Mesenchymal stem cell (in vitro differentiated cells and primary cell): Measurements from ENCODE around the gene BMAL1.

Source experiments
- DNase-seq: peaks from one replicate; pipeline ENCODE4 v3.0.0-alpha.2; 2013
- H2AFZ ChIP-seq: one replicate; pipeline ENCODE4 v1.6.1; 2013; ENCODE audit warnings: low read depth, mild to moderate bottlenecking, control low read depth, inconsistent platforms, low read length, moderate library complexity
- H2AK5ac ChIP-seq: 2 replicates; pipeline ENCODE4 v1.6.1; 2013; ENCODE audit warnings: low read length, moderate library complexity, mild to moderate bottlenecking, inconsistent platforms; ENCODE audit not compliant: severe bottlenecking
- H2BK120ac ChIP-seq: one replicate; pipeline ENCODE4 v1.6.1; 2013; ENCODE audit warnings: low read depth, mild to moderate bottlenecking, inconsistent platforms, low read length, moderate library complexity
- H2BK12ac ChIP-seq, 2 experiments: one replicate each; pipeline ENCODE4 v1.6.1; 2013; ENCODE audit warnings: inconsistent platforms in 2 of 2, low read length in 2 of 2, mild to moderate bottlenecking in 2 of 2, moderate library complexity in 2 of 2, control low read depth in 1 of 2
- H2BK15ac ChIP-seq: one replicate; pipeline ENCODE4 v1.6.1; 2013; ENCODE audit warnings: mild to moderate bottlenecking, low read depth, inconsistent platforms; ENCODE audit not compliant: poor library complexity, severe bottlenecking
- H2BK5ac ChIP-seq: 2 replicates; pipeline ENCODE4 v1.6.1; 2013; ENCODE audit warnings: low read depth, mild to moderate bottlenecking, low read length, control low read depth, inconsistent platforms; ENCODE audit not compliant: poor library complexity, severe bottlenecking
- H3K14ac ChIP-seq, 2 experiments: one replicate each; pipeline ENCODE4 v1.6.1; 2013; ENCODE audit warnings: inconsistent platforms in 2 of 2, low read length in 2 of 2, control low read depth in 1 of 2, mild to moderate bottlenecking in 1 of 2, moderate library complexity in 1 of 2
- H3K18ac ChIP-seq, 2 experiments: one replicate each; pipeline ENCODE4 v1.6.1; 2013; ENCODE audit warnings: inconsistent platforms in 2 of 2, low read length in 2 of 2, control low read depth in 1 of 2, low read depth in 1 of 2, mild to moderate bottlenecking in 1 of 2
- H3K23ac ChIP-seq, 2 experiments: one replicate each; pipeline ENCODE4 v1.6.1; 2013; ENCODE audit warnings: inconsistent platforms in 2 of 2, low read length in 2 of 2, mild to moderate bottlenecking in 2 of 2, moderate library complexity in 2 of 2, control low read depth in 1 of 2
- H3K27ac ChIP-seq: 2 replicates; pipeline ENCODE4 v1.5.1; 2013; ENCODE audit warnings: mild to moderate bottlenecking, moderate library complexity, low read length, control low read depth, inconsistent platforms; ENCODE audit not compliant: poor library complexity, severe bottlenecking
- H3K27me3 ChIP-seq, 2 experiments: 2 replicates each; pipeline versions ENCODE4 v1.6.1 to v1.7.0; 2013; ENCODE audit warnings: low read length in 2 of 2, mild to moderate bottlenecking in 2 of 2, moderate library complexity in 2 of 2, control low read depth in 1 of 2, inconsistent platforms in 1 of 2; ENCODE audit not compliant: control insufficient read depth in 1 of 2, insufficient read depth in 1 of 2
- H3K36me3 ChIP-seq, 2 experiments: 2 replicates each; pipeline versions ENCODE4 v1.6.1 to v1.7.0; 2013; ENCODE audit warnings: low read length in 2 of 2, control low read depth in 1 of 2, inconsistent platforms in 1 of 2, low read depth in 1 of 2, mild to moderate bottlenecking in 1 of 2; ENCODE audit not compliant: insufficient read depth in 2 of 2, control insufficient read depth in 1 of 2
- H3K4ac ChIP-seq, 2 experiments: one replicate each; pipeline ENCODE4 v1.6.1; 2013; ENCODE audit warnings: inconsistent platforms in 2 of 2, low read length in 2 of 2, mild to moderate bottlenecking in 2 of 2, moderate library complexity in 2 of 2, control low read depth in 1 of 2, low read depth in 1 of 2
- H3K4me1 ChIP-seq: 2 replicates; pipeline ENCODE4 v1.6.1; 2013; ENCODE audit warnings: low read depth, low read length, control low read depth; ENCODE audit not compliant: control insufficient read depth, insufficient read depth
- H3K4me2 ChIP-seq: 2 replicates; pipeline ENCODE4 v1.6.1; 2013; ENCODE audit warnings: low read length, mild to moderate bottlenecking, inconsistent platforms; ENCODE audit not compliant: poor library complexity, severe bottlenecking
- H3K4me3 ChIP-seq, 2 experiments: 2 replicates each; pipeline versions ENCODE4 v1.5.1 to v1.7.0; 2013; ENCODE audit warnings: low read length in 2 of 2, mild to moderate bottlenecking in 2 of 2, control low read depth in 1 of 2, low read depth in 1 of 2; ENCODE audit not compliant: insufficient read depth in 1 of 2
- H3K79me1 ChIP-seq: replicated peaks from 2 replicates; pipeline ENCODE4 v1.6.1; 2013; ENCODE audit warnings: mild to moderate bottlenecking, control low read depth, low read length, inconsistent platforms; ENCODE audit not compliant: poor library complexity, severe bottlenecking
- H3K9ac ChIP-seq: 2 replicates; pipeline ENCODE4 v1.7.0; 2013; ENCODE audit warnings: mild to moderate bottlenecking, low read length, moderate library complexity
- H3K9me3 ChIP-seq: 2 replicates; pipeline ENCODE4 v1.7.0; 2013; ENCODE audit warnings: mild to moderate bottlenecking, low read length; ENCODE audit not compliant: control insufficient read depth
- H4K8ac ChIP-seq: one replicate; pipeline ENCODE4 v1.6.1; 2013; ENCODE audit warnings: inconsistent platforms, mild to moderate bottlenecking, low read length, moderate library complexity
- H4K91ac ChIP-seq: one replicate; pipeline ENCODE4 v1.6.1; 2013; ENCODE audit warnings: mild to moderate bottlenecking, low read length, inconsistent platforms
- WGBS: methylation state at CpG from one replicate; pipeline ENCODE4 v1.1.7; 2013; ENCODE audit warnings: mixed read lengths; 5-methylcytosine and 5-hydroxymethylcytosine counted together

Gene BMAL1

GRCh38 chr11:13321431-13321830 is 43.8 kb downstream of the BMAL1 start:
- H3K27me3 ChIP-seq: no peaks in the 10 kb centered on the region
- no peak overlapping the region for H2AK5ac ChIP-seq
- H3K4ac ChIP-seq: no peak overlapping the region
- H3K79me1 ChIP-seq: peaks cover 32% of the 10 kb centered on the region
- no peak overlapping the region for H3K4me2 ChIP-seq
- H3K9ac ChIP-seq: no peak overlapping the region
- H2AFZ ChIP-seq: no peak overlapping the region
- H3K9me3 ChIP-seq: no peaks in the 10 kb centered on the region
- 65% methylated on average over 2 of the region's 2 CpGs for WGBS
- no peak overlapping the region for H3K27ac ChIP-seq
- H2BK12ac ChIP-seq: no peak overlapping the region
- DNase-seq: no peak
- H3K4me3 ChIP-seq: no peak overlapping the region
- no peak overlapping the region for H2BK15ac ChIP-seq
- no peak overlapping the region for H3K23ac ChIP-seq
- H2BK5ac ChIP-seq: no peak overlapping the region
- no peak overlapping the region for H4K91ac ChIP-seq
- no peak overlapping the region for H2BK120ac ChIP-seq
- H3K4me1 ChIP-seq: peaks cover 7% of the 10 kb centered on the region
- no peak overlapping the region for H3K14ac ChIP-seq
- peaks cover 0 to 3% of the 10 kb centered on the region in 2 experiments for H3K36me3 ChIP-seq
- no peak overlapping the region for H4K8ac ChIP-seq
- no peak overlapping the region for H3K18ac ChIP-seq

- Histone ChIP-seq H4K91ac (no peak overlapping the region), H3K4ac (no peak overlapping the region), H3K4me3 (no peak overlapping the region), H3K36me3 (peaks cover 3% of the 10 kb centered on the region in 2 experiments), H3K14ac (no peak overlapping the region), H3K23ac (no peak overlapping the region), H2BK15ac (no peak overlapping the region), H3K4me2 (no peak overlapping the region), H3K9ac (no peak overlapping the region), H3K27ac (no peak overlapping the region), H2AK5ac (no peak overlapping the region), H3K4me1 (peaks cover 5% of the 10 kb centered on the region), H3K27me3 (no peaks in the 10 kb centered on the region), H3K18ac (no peak overlapping the region), H3K9me3 (no peaks in the 10 kb centered on the region), H3K79me1 (peaks cover 27% of the 10 kb centered on the region), H2BK5ac (no peak overlapping the region), H2BK120ac (no peak overlapping the region), H2BK12ac (no peak overlapping the region), H4K8ac (peak overlapping the region; percentile 29), H2AFZ (no peak overlapping the region)
- WGBS: 88% methylated on average over 7 of the region's 8 CpGs
- no peak for DNase-seq
Observed at GRCh38 chr11:13324141-13324540, 46.6 kb downstream of the BMAL1 start.

GRCh38 chr11:13324709-13325108 is 47.1 kb downstream of the BMAL1 start:
- H3K4me2 ChIP-seq: no peak overlapping the region
- no peaks in the 10 kb centered on the region for H3K9me3 ChIP-seq
- H3K14ac ChIP-seq: no peak overlapping the region
- no peak overlapping the region for H2BK5ac ChIP-seq
- no peak overlapping the region for H3K4me3 ChIP-seq
- H2BK12ac ChIP-seq: no peak overlapping the region
- no peaks in the 10 kb centered on the region for H3K27me3 ChIP-seq
- no peak overlapping the region for H3K9ac ChIP-seq
- H3K27ac ChIP-seq: no peak overlapping the region
- DNase-seq: no peak
- H4K91ac ChIP-seq: no peak overlapping the region
- H3K23ac ChIP-seq: no peak overlapping the region
- H4K8ac ChIP-seq: no peak overlapping the region
- H2AK5ac ChIP-seq: no peak overlapping the region
- no peak overlapping the region for H3K18ac ChIP-seq
- H3K36me3 ChIP-seq: peaks cover 3% of the 10 kb centered on the region in 2 experiments
- peaks cover 29% of the 10 kb centered on the region for H3K79me1 ChIP-seq
- no peak overlapping the region for H2BK120ac ChIP-seq
- 82% methylated on average over 5 of the region's 5 CpGs for WGBS
- H3K4ac ChIP-seq: no peak overlapping the region
- H2BK15ac ChIP-seq: no peak overlapping the region
- peaks cover 7% of the 10 kb centered on the region for H3K4me1 ChIP-seq
- no peak overlapping the region for H2AFZ ChIP-seq

- 68% methylated on average over 4 of the region's 4 CpGs for WGBS
- no peaks in the 10 kb centered on the region for H3K27me3 ChIP-seq
- peaks cover 7% of the 10 kb centered on the region for H3K4me1 ChIP-seq
- H3K9me3 ChIP-seq: no peaks in the 10 kb centered on the region
- H2AFZ ChIP-seq: no peak overlapping the region
- peaks cover 0 to 3% of the 10 kb centered on the region in 2 experiments for H3K36me3 ChIP-seq
- H4K91ac ChIP-seq: no peak overlapping the region
- no peak overlapping the region for H3K18ac ChIP-seq
- no peak overlapping the region for H3K9ac ChIP-seq
- H2BK120ac ChIP-seq: no peak overlapping the region
- no peak overlapping the region for H2BK12ac ChIP-seq
- no peak overlapping the region for H3K27ac ChIP-seq
- H2BK15ac ChIP-seq: no peak overlapping the region
- H2BK5ac ChIP-seq: no peak overlapping the region
- H3K4me3 ChIP-seq: no peak overlapping the region
- H3K23ac ChIP-seq: peak overlapping the region in 1 of 2 experiments; percentile 11
- H2AK5ac ChIP-seq: no peak overlapping the region
- no peak overlapping the region for H3K14ac ChIP-seq
- H3K4me2 ChIP-seq: no peak overlapping the region
- DNase-seq: no peak
- peaks cover 26% of the 10 kb centered on the region for H3K79me1 ChIP-seq
- H3K4ac ChIP-seq: no peak overlapping the region
- no peak overlapping the region for H4K8ac ChIP-seq
Observed at GRCh38 chr11:13327421-13327820, 49.8 kb downstream of the BMAL1 start.
